HG02840 (cell line): ENCODE results near the gene CEP295NL.
"Not testable (repeated sequence)": the region's sequence is repeated elsewhere in the genome, so short reads cannot be mapped to it uniquely, and the experiment has no call there.

Experiments used
- ATAC-seq: cut with Tn5 transposase; IDR thresholded peaks from one replicate; pipeline ENCODE4 v1.9.1; 2021; ENCODE audit warnings: mild to moderate bottlenecking, moderate library complexity, moderate number of reproducible peaks; ENCODE audit not compliant: unreplicated experiment, low FRiP score

Gene CEP295NL

GRCh38 chr17:78873519-78874340, 29.3 kb downstream of the CEP295NL start:
- ATAC-seq, result no peak

- no peak for ATAC-seq
These were observed 30.5 kb downstream of the CEP295NL start for GRCh38 chr17:78872486-78872885.

- no peak for ATAC-seq
These were observed 32.4 kb downstream of the CEP295NL start for GRCh38 chr17:78870621-78871020.

- no peak for ATAC-seq
These were observed 34.6 kb downstream of the CEP295NL start for GRCh38 chr17:78868391-78868790.

- ATAC-seq, result not testable (repeated sequence)
These were observed 36.0 kb downstream of the CEP295NL start for GRCh38 chr17:78867046-78867445.

GRCh38 chr17:78865682-78866390, 37.2 kb downstream of the CEP295NL start:
- no peak for ATAC-seq

- no peak for ATAC-seq
These were observed 38.9 kb downstream of the CEP295NL start for GRCh38 chr17:78864117-78864516.

- no peak for ATAC-seq
These were observed 40.7 kb downstream of the CEP295NL start for GRCh38 chr17:78862073-78863023.

- ATAC-seq, result no peak
These were observed 41.8 kb downstream of the CEP295NL start for GRCh38 chr17:78861229-78861628.

- ATAC-seq, result no peak
These were observed 44.0 kb downstream of the CEP295NL start for GRCh38 chr17:78859051-78859450.

GRCh38 chr17:78857266-78857665, 45.7 kb downstream of the CEP295NL start:
- no peak for ATAC-seq

GRCh38 chr17:78855561-78856165, 47.3 kb downstream of the CEP295NL start:
- ATAC-seq, result no peak

- no peak for ATAC-seq
These were observed 48.5 kb downstream of the CEP295NL start for GRCh38 chr17:78854508-78854907.

GRCh38 chr17:78853926-78854394, 49.0 kb downstream of the CEP295NL start:
- no peak for ATAC-seq

GRCh38 chr17:78852709-78853121, 50.3 kb downstream of the CEP295NL start:
- ATAC-seq, result no peak

GRCh38 chr17:78849026-78849425, 54.0 kb downstream of the CEP295NL start:
- ATAC-seq, result no peak

GRCh38 chr17:78847052-78847451, 55.9 kb downstream of the CEP295NL start:
- no peak for ATAC-seq

GRCh38 chr17:78844301-78845005, 58.5 kb downstream of the CEP295NL start:
- no peak for ATAC-seq

- ATAC-seq, result no peak
These were observed 60.0 kb downstream of the CEP295NL start for GRCh38 chr17:78842881-78843565.
